Natural killer cell (primary cell): ENCODE data around the gene FGB. TPM values are rescaled to one million over a fixed set of nuclear protein-coding genes. Genes with fewer than 3 reads are reported as not detected.
"Not testable (repeated sequence)": the region's sequence is repeated elsewhere in the genome, so short reads cannot be mapped to it uniquely, and the experiment has no call there.

Source experiments
- ATAC-seq, 3 donors: fragments of 150-1000 bp in 2 of 3; fragments of 200-7000 bp in 1 of 3; cut with Tn5 transposase; 1 replicate in 1 of 3; 2 replicates in 2 of 3; pipeline ENCODE4 v1.10.0; 2021; ENCODE audit warnings: mild to moderate bottlenecking in 2 of 3, moderate library complexity in 2 of 3
- DNase-seq, 2 donors: peaks; one replicate each; pipeline versions ENCODE4 v3.0.0 to v3.0.0-alpha.2; 2013 to 2021; ENCODE audit warnings: mixed read lengths in 1 of 2
- H3K27ac ChIP-seq: one replicate; pipeline ENCODE4 v1.5.1; 2013; ENCODE audit warnings: mild to moderate bottlenecking, low read length
- H3K27me3 ChIP-seq: one replicate; pipeline ENCODE4 v1.6.1; 2013; ENCODE audit warnings: low read length; ENCODE audit not compliant: control insufficient read depth, insufficient read depth
- H3K36me3 ChIP-seq: one replicate; pipeline ENCODE4 v1.6.1; 2013; ENCODE audit warnings: low read length; ENCODE audit not compliant: control insufficient read depth, insufficient read depth
- H3K4me1 ChIP-seq: one replicate; pipeline ENCODE4 v1.6.1; 2013; ENCODE audit warnings: low read length; ENCODE audit not compliant: control insufficient read depth, insufficient read depth
- H3K4me3 ChIP-seq: one replicate; pipeline ENCODE4 v1.5.1; 2013; ENCODE audit warnings: low read length
- H3K9me3 ChIP-seq: one replicate; pipeline ENCODE4 v1.6.1; 2013; ENCODE audit warnings: low read length; ENCODE audit not compliant: control insufficient read depth, insufficient read depth
- H3K27ac Mint-ChIP-seq, 2 donors: one replicate each; pipeline ENCODE4 v1.8.0; 2022; ENCODE audit warnings: mild to moderate bottlenecking in 2 of 2, mixed read lengths in 2 of 2, moderate library complexity in 1 of 2
- H3K27me3 Mint-ChIP-seq, 2 donors: one replicate each; pipeline ENCODE4 v1.8.0; 2022; ENCODE audit warnings: low read depth in 2 of 2, mixed read lengths in 2 of 2
- H3K36me3 Mint-ChIP-seq: one replicate; pipeline ENCODE4 v1.8.0; 2022; ENCODE audit warnings: mixed read lengths
- H3K4me1 Mint-ChIP-seq, 2 donors: one replicate each; pipeline ENCODE4 v1.8.0; 2022; ENCODE audit warnings: mixed read lengths in 2 of 2
- H3K4me3 Mint-ChIP-seq: one replicate; pipeline ENCODE4 v1.8.0; 2022; ENCODE audit warnings: mild to moderate bottlenecking, moderate library complexity, mixed read lengths
- H3K9me3 Mint-ChIP-seq, 2 donors: one replicate each; pipeline ENCODE4 v1.8.0; 2022; ENCODE audit warnings: mixed read lengths in 2 of 2
- CTCF ChIP-seq: fragments of 200-600 bp; IDR thresholded peaks from one replicate; pipeline ENCODE4 v1.8.0; 2022; ENCODE audit warnings: antibody characterized with exemption
- WGBS: methylation state at CpG from one replicate; pipeline ENCODE4 v1.1.7; 2013; ENCODE audit warnings: missing lambda C conversion rate; ENCODE audit not compliant: insufficient coverage; 5-methylcytosine and 5-hydroxymethylcytosine counted together
- intact Hi-C: fragments of 100-400 bp; cut with micrococcal nuclease; formaldehyde crosslinking; loops from one replicate; pipeline ENCODE4 v1.14.2; 2022
- total RNA-seq, 4 donors: library from RNA; stranded (reverse); fragments of 120-200 nt in 1 of 4; gene quantifications; one replicate each; pipeline versions ENCODE4 v1.2.3 to v1.2.4, GENCODE V29; 2013 to 2022

FGB gene
- total RNA-seq, 3 donors from 2014 or later (not counting 1 experiment from before 2014, with no cell fraction given), result not detected

GRCh38 chr4:154590329-154591006, 27.7 kb downstream of the FGB start, which contains the start of gene FGA:
TSS of gene FGA (minus strand) at chr4:154590742. CDS start at chr4:154590687, 55 bp downstream.
- H3K27me3 Mint-ChIP-seq, result peaks cover 14 to 28% of the 10 kb centered on the region in 2 donors
- DNase-seq, result no peak
- no peak for ATAC-seq
- no peak within 1 kb of the TSS for H3K27ac Mint-ChIP-seq
- WGBS, result 80% methylated on average over 3 of the region's 3 CpGs
- peaks cover 2% of the 10 kb centered on the region for H3K27me3 ChIP-seq
- no peaks in the 10 kb centered on the region for H3K36me3 Mint-ChIP-seq
- no peak within 1 kb of the TSS for H3K4me3 Mint-ChIP-seq
- no peaks in the 10 kb centered on the region for H3K36me3 ChIP-seq
- no peak within 1 kb of the TSS for H3K4me3 ChIP-seq
- intact Hi-C loops, result no loop called here
- H3K4me1 ChIP-seq, result no peaks in the 10 kb centered on the region
- no peaks in the 10 kb centered on the region for H3K9me3 ChIP-seq
- H3K9me3 Mint-ChIP-seq, result no peaks in the 10 kb centered on the region
- no peaks in the 10 kb centered on the region for H3K4me1 Mint-ChIP-seq
- no peak for TF ChIP-seq CTCF
- no peak within 1 kb of the TSS for H3K27ac ChIP-seq

GRCh38 chr4:154591890-154592289, 29.1 kb downstream of the FGB start:
- no peaks in the 10 kb centered on the region for H3K4me1 ChIP-seq
- no peak for TF ChIP-seq CTCF
- intact Hi-C loops, result no loop called here
- no peaks in the 10 kb centered on the region for H3K36me3 ChIP-seq
- Mint-ChIP-seq H3K27ac (no peak overlapping the region), H3K4me1 (no peaks in the 10 kb centered on the region), H3K4me3 (no peak overlapping the region), H3K9me3 (no peaks in the 10 kb centered on the region), H3K36me3 (no peaks in the 10 kb centered on the region), H3K27me3 (peaks cover 14 to 28% of the 10 kb centered on the region in 2 donors)
- DNase-seq, result no peak
- peaks cover 2% of the 10 kb centered on the region for H3K27me3 ChIP-seq
- H3K9me3 ChIP-seq, result no peaks in the 10 kb centered on the region
- WGBS, result 86% methylated on average over 2 of the region's 3 CpGs
- no peak for ATAC-seq
- H3K27ac ChIP-seq, result no peak overlapping the region
- H3K4me3 ChIP-seq, result no peak overlapping the region

- Histone ChIP-seq H3K4me3 (no peak overlapping the region), H3K27me3 (peaks cover 2% of the 10 kb centered on the region), H3K4me1 (no peaks in the 10 kb centered on the region), H3K27ac (no peak overlapping the region), H3K36me3 (no peaks in the 10 kb centered on the region), H3K9me3 (no peaks in the 10 kb centered on the region)
- DNase-seq (no peak), ATAC-seq (no peak)
- intact Hi-C loops, result no loop called here
- WGBS, result 83% methylated on average over 1 of the region's 2 CpGs
- TF ChIP-seq CTCF, result no peak
- Mint-ChIP-seq H3K4me1 (no peaks in the 10 kb centered on the region), H3K27me3 (peaks cover 12 to 34% of the 10 kb centered on the region in 2 donors), H3K4me3 (no peak overlapping the region), H3K27ac (no peak overlapping the region), H3K36me3 (no peaks in the 10 kb centered on the region), H3K9me3 (no peaks in the 10 kb centered on the region)
Observed at GRCh38 chr4:154593868-154594267, 31.1 kb downstream of the FGB start.

GRCh38 chr4:154594343-154594742, 31.5 kb downstream of the FGB start:
- H3K9me3 ChIP-seq, intact Hi-C loops, H3K9me3 Mint-ChIP-seq, H3K4me3 ChIP-seq, ATAC-seq, DNase-seq, H3K27me3 ChIP-seq, H3K36me3 ChIP-seq, H3K36me3 Mint-ChIP-seq, H3K4me1 ChIP-seq, H3K27ac Mint-ChIP-seq, H3K4me1 Mint-ChIP-seq, H3K4me3 Mint-ChIP-seq, H3K27ac ChIP-seq: not testable (repeated sequence)
- 93% methylated on average over 3 of the region's 3 CpGs for WGBS
- H3K27me3 Mint-ChIP-seq, result peaks cover 11 to 31% of the 10 kb centered on the region in 2 donors
